ENCODE results near the gene CD3E. TPM values are rescaled to one million over a fixed set of nuclear protein-coding genes. Genes with fewer than 3 reads are reported as not detected.

Gene CD3E
- total and polyA plus RNA-seq, 2 donors (not counting 3 experiments of a cell fraction or from before 2014, with no cell fraction given) = not detected

GRCh38 chr11:118286545-118286944 lies 18.0 kb upstream of the CD3E start:
- no TSS peak for BruUV-seq (replicated peaks)
- no peak overlapping the region for H3K27ac ChIP-seq (ENCODE audit: insufficient read depth, low read depth, low read length)
- no peaks in the 10 kb centered on the region for H3K36me3 ChIP-seq (ENCODE audit: control insufficient read depth in 2 of 2, extremely low read depth in 1 of 2, insufficient read depth in 2 of 2, low read length in 2 of 2)
- no peak overlapping the region for H3K4me2 ChIP-seq (ENCODE audit: insufficient read depth, low read length)
- no peak for DNase-seq (ENCODE audit: low read depth, low spot score)
- H2AFZ ChIP-seq (ENCODE audit: low read depth, low read length) = no peak overlapping the region
- H3K9me1 ChIP-seq (replicated peaks; ENCODE audit: control insufficient read depth, extremely low read depth, insufficient read depth, low read length) = no peaks in the 10 kb centered on the region
- intact Hi-C loops (cut with micrococcal nuclease) = no loop called here
- ChIA-PET POLR2A (no interaction called here), CTCF (interaction anchor here (0.6 to 12.3 kb wide), 3 partner anchors 9 to 87 kb away, joined by 4 to 235 read pairs (median 4); no protein-coding TSS in a partner anchor)
- no peak overlapping the region for H3K9ac ChIP-seq (replicated peaks; ENCODE audit: extremely low read depth, insufficient read depth, low read length)
- TF ChIP-seq JUN (IDR thresholded peaks at IDR 0.05; ENCODE audit: borderline replicate concordance, insufficient read depth, insufficient read length, low read depth) (no peak), POLR2A (IDR thresholded peaks at IDR 0.05; ENCODE audit: low read depth, low read length) (no peak), GATA2 (IDR thresholded peaks at IDR 0.05; ENCODE audit: insufficient read depth, insufficient read length, low read depth, low read length) (no peak), CTCF (IDR thresholded peaks at IDR 0.05; ENCODE audit: extremely low read depth in 1 of 2, insufficient read depth in 1 of 2, low read depth in 1 of 2, low read length in 2 of 2) (no peak), MYC (IDR thresholded peaks at IDR 0.05; ENCODE audit: low read depth, low read length) (no peak), EZH2 (IDR thresholded peaks at IDR 0.05; ENCODE audit: borderline replicate concordance, low read depth, low read length, severe bottlenecking) (no peak), FOS (IDR thresholded peaks at IDR 0.05; ENCODE audit: borderline replicate concordance, insufficient read depth, low read length) (no peak), POLR2AphosphoS5 (IDR thresholded peaks at IDR 0.05; ENCODE audit: insufficient read depth, low read depth, low read length) (no peak)
- TF ChIP-seq, protein P1, sequence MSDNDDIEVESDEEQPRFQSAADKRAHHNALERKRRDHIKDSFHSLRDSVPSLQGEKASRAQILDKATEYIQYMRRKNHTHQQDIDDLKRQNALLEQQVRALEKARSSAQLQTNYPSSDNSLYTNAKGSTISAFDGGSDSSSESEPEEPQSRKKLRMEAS (IDR thresholded peaks at IDR 0.05; ENCODE audit: insufficient read depth, insufficient read length) = no peak
- no peaks in the 10 kb centered on the region for H3K9me3 ChIP-seq (replicated peaks; ENCODE audit: control insufficient read depth, insufficient read depth, low read length)
- H3K4me1 ChIP-seq (ENCODE audit: control insufficient read depth, extremely low read depth, insufficient read depth, low read length) = no peaks in the 10 kb centered on the region
- no peak for FAIRE-seq
- dilution Hi-C loops (cut with MboI; ENCODE audit: extremely low pct_ligation_motif_present, low sequenced_read_pairs) = no loop called here
- no peaks in the 10 kb centered on the region for H3K27me3 ChIP-seq (ENCODE audit: control insufficient read depth in 2 of 2, insufficient read depth in 2 of 2, low read length in 2 of 2)
- no peak overlapping the region for H3K4me3 ChIP-seq (replicated peaks in 1 of 3; ENCODE audit: insufficient read depth in 1 of 3, low read depth in 1 of 3, low read length in 3 of 3)
- H3K79me2 ChIP-seq (ENCODE audit: control insufficient read depth, insufficient read depth, low read length) = no peaks in the 10 kb centered on the region
- H4K20me1 ChIP-seq (replicated peaks; ENCODE audit: control insufficient read depth, extremely low read depth, insufficient read depth, low read length) = no peaks in the 10 kb centered on the region
